Ascending aorta (tissue), 2 donors: ENCODE data around the gene C9orf85. TPM values are rescaled to one million over a fixed set of nuclear protein-coding genes. Genes with fewer than 3 reads are reported as not detected.
A peak's percentile ranks its signal among the peaks of the same experiment; 100 is the strongest.

ENCODE experiments used
- DNase-seq, 2 donors: peaks; one replicate each; pipeline ENCODE4 v3.0.0-alpha.2; 2019; ENCODE audit warnings: low spot score in 2 of 2
- H3K27ac ChIP-seq, 2 donors: fragments of 200-600 bp; sonication (generic); one replicate each; pipeline ENCODE4 v1.5.1; 2016 to 2017; ENCODE audit warnings: mild to moderate bottlenecking in 1 of 2
- H3K27me3 ChIP-seq: fragments of 200-600 bp; sonication (generic); one replicate; pipeline ENCODE4 v1.5.1; 2017
- H3K36me3 ChIP-seq, 2 donors: fragments of 200-600 bp; sonication (generic); one replicate each; pipeline ENCODE4 v1.5.1; 2016
- H3K4me1 ChIP-seq, 2 donors: fragments of 200-600 bp; sonication (generic); one replicate each; pipeline ENCODE4 v1.5.1; 2016 to 2017; ENCODE audit warnings: mild to moderate bottlenecking in 1 of 2
- H3K4me3 ChIP-seq, 2 donors: fragments of 200-600 bp; sonication (generic); one replicate each; pipeline ENCODE4 v1.5.1; 2016 to 2017; ENCODE audit warnings: mild to moderate bottlenecking in 1 of 2
- H3K9me3 ChIP-seq, 2 donors: fragments of 200-600 bp; sonication (generic); one replicate each; pipeline ENCODE4 v1.5.1; 2016
- intact Hi-C: fragments of 100-400 bp; cut with DNase I; formaldehyde crosslinking; loops from one replicate; pipeline ENCODE4 v1.15.1; 2023
- total RNA-seq: library from RNA; depleted of rRNA; stranded (reverse); fragments of >200 nt; gene quantifications from one replicate; pipeline ENCODE4 v1.1.0, GENCODE V29; 2016
- TF ChIP-seq, protein P1 (sequence below), 3 experiments: fragments of 200-600 bp in 2 of 3; fragments of 450-650 bp in 1 of 3; sonication (generic) in 2 of 3; IDR thresholded peaks; one replicate each; pipeline ENCODE4 v1.5.1; 2016 to 2019; ENCODE audit warnings: antibody characterized with exemption in 3 of 3, mild to moderate bottlenecking in 1 of 3, moderate library complexity in 1 of 3

The C9orf85 gene
- total RNA-seq, 1 donor from 2014 or later, result 2.6 TPM

DNA sequence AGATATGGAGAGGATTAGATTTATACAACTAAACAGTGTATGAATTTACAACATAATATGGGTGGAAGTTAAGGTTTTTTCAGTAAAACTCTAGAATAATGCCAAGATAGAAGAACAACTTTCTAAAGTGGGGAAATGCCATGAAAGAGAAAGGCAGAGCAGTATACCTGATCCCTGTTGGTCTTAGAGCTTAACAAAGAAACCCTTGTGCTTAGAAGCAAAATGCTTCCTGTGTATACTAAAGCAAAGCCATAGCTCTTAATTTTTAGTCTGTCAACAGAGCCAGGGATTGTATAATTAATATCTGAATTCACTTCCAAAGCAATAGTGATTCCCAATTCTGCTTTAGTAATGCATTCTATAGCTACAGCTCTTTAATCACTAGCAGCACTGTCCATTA is 14.4 kb downstream of the C9orf85 start:
- Histone ChIP-seq H3K4me1 (peaks cover 0 to 7% of the 10 kb centered on the region in 2 donors), H3K36me3 (no peaks in the 10 kb centered on the region), H3K9me3 (no peaks in the 10 kb centered on the region), H3K27ac (no peak overlapping the region), H3K27me3 (no peaks in the 10 kb centered on the region), H3K4me3 (no peak overlapping the region)
- TF ChIP-seq, protein P1, sequence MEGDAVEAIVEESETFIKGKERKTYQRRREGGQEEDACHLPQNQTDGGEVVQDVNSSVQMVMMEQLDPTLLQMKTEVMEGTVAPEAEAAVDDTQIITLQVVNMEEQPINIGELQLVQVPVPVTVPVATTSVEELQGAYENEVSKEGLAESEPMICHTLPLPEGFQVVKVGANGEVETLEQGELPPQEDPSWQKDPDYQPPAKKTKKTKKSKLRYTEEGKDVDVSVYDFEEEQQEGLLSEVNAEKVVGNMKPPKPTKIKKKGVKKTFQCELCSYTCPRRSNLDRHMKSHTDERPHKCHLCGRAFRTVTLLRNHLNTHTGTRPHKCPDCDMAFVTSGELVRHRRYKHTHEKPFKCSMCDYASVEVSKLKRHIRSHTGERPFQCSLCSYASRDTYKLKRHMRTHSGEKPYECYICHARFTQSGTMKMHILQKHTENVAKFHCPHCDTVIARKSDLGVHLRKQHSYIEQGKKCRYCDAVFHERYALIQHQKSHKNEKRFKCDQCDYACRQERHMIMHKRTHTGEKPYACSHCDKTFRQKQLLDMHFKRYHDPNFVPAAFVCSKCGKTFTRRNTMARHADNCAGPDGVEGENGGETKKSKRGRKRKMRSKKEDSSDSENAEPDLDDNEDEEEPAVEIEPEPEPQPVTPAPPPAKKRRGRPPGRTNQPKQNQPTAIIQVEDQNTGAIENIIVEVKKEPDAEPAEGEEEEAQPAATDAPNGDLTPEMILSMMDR (IDR thresholded peaks at IDR 0.05), result no peak
- intact Hi-C loops, result no loop called here
- no peak for DNase-seq

DNA sequence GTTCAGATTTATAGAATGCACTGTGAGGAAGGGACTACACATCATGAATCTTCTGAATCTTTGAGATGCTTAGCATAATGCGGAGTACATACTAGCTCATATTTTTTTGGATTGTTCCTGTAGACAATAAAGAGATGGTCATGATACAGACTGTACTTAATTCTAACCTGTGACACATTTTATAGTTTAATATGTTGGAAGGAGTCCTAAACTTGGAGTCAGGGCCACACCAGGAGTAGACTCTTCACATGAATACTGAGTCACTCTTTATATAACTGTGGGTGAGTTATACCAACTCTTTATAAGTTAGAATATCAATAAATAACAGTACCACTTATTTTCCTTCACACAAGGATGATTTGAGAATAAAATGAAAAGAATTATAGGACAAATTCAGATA is 16.9 kb downstream of the C9orf85 start:
- intact Hi-C loops, result no loop called here
- Histone ChIP-seq H3K27ac (no peak overlapping the region), H3K4me1 (peaks cover 0 to 5% of the 10 kb centered on the region in 2 donors), H3K36me3 (no peaks in the 10 kb centered on the region), H3K4me3 (no peak overlapping the region), H3K9me3 (peaks cover 8 to 9% of the 10 kb centered on the region in 2 donors), H3K27me3 (no peaks in the 10 kb centered on the region)
- DNase-seq, result no peak
- TF ChIP-seq, protein P1 (IDR thresholded peaks at IDR 0.05), result no peak

DNA sequence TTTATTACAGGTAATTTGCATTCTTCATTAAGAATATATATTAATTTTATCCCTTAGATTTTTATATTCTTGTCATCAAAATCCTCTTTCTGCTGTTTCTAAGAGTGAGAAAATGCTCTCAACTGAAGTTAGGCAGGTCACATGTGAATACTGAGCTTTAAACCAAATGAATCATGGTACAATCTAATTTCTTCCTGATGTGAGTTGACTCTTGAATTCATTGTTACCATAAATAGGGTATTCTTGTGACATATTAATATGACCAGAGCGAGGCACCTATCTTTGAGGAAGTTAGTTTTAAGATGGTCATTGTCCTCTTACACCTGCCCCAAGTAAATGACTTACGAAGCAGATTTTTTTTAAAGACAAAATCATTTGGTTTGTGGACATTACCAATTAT is 17.4 kb downstream of the C9orf85 start:
- no peaks in the 10 kb centered on the region for H3K36me3 ChIP-seq
- H3K4me1 ChIP-seq, result peaks cover 0 to 1% of the 10 kb centered on the region in 2 donors
- TF ChIP-seq, protein P1 (IDR thresholded peaks at IDR 0.05), result no peak
- intact Hi-C loops, result no loop called here
- DNase-seq, result no peak
- H3K4me3 ChIP-seq, result no peak overlapping the region
- H3K27me3 ChIP-seq, result no peaks in the 10 kb centered on the region
- peak overlapping the region in 1 of 2 donors; percentile 24 for H3K27ac ChIP-seq
- peaks cover 8 to 9% of the 10 kb centered on the region in 2 donors for H3K9me3 ChIP-seq

DNA sequence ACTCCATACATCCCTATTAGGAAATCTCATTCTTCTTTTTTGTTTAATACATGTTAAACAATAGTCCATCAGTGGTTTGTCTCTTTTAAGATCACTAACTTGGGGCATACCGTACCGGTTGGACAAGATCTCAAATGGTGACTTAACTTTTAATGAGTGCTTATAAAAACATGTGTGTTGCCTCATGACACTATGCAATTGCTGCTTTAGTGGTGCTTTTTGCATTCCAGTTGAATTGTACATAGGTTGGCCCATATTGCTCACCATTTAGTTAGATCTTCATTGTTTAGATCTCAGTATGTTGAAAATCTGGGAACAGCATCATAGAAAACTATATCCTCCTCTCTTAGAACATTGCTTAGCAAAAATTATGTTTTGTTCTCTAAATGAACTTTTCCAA is 17.8 kb downstream of the C9orf85 start:
- TF ChIP-seq, protein P1 (IDR thresholded peaks at IDR 0.05), result no peak
- intact Hi-C loops, result no loop called here
- Histone ChIP-seq H3K27me3 (no peaks in the 10 kb centered on the region), H3K9me3 (peaks cover 8 to 9% of the 10 kb centered on the region in 2 donors), H3K4me3 (no peak overlapping the region), H3K4me1 (no peaks in the 10 kb centered on the region), H3K27ac (peak overlapping the region in 1 of 2 donors; percentile 24), H3K36me3 (no peaks in the 10 kb centered on the region)
- DNase-seq, result no peak

DNA sequence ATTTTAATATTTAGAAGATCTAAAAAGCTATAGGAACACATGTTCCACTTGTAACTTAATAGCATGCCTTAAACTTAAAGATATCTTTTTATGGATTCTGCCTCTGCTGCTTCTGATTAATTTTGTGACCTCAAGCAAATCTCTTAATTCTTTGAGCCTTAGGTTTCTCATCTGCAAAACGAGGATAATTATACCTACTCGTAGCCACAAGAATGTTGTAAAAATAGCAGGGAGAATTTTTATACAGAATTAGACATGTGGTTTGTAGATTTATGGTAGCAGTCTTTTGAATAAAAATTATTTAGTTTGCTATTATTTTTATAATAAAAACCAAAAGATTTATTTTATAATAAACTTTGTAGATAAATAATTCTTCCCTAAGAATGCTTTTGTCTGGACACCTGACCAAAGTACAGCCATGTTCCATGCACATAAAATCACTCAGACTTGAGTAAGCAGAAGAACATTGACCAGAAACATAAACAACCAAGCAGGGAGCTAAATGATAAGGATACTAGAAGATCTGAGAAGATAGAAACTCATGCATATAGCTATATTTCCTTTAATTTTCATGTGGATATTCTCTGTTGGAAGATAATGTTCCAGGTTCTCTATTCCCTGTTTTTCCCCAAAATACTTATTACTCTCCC is 18.5 kb downstream of the C9orf85 start:
- intact Hi-C loops, result loop anchor here (10.0 kb wide), 1 partner anchor 435 kb away; the partner anchor contains the start of gene ZFAND5
- no peaks in the 10 kb centered on the region for H3K27me3 ChIP-seq
- H3K27ac ChIP-seq, result peak overlapping the region in 1 of 2 donors; percentile 24
- peaks cover 8 to 9% of the 10 kb centered on the region in 2 donors for H3K9me3 ChIP-seq
- H3K4me3 ChIP-seq, result no peak overlapping the region
- H3K36me3 ChIP-seq, result no peaks in the 10 kb centered on the region
- no peak for DNase-seq
- TF ChIP-seq, protein P1 (IDR thresholded peaks at IDR 0.05), result no peak
- no peaks in the 10 kb centered on the region for H3K4me1 ChIP-seq
